Vagina (tissue), 2 donors: ENCODE results near the gene AIG1. TPM values are rescaled to one million over a fixed set of nuclear protein-coding genes. Genes with fewer than 3 reads are reported as not detected.

Experiments used
- DNase-seq, 2 donors: peaks; one replicate each; pipeline ENCODE4 v3.0.0-alpha.2; 2017; ENCODE audit errors: extremely low spot score in 2 of 2
- H3K27ac ChIP-seq: fragments of 200-600 bp; sonication (generic); one replicate; pipeline ENCODE4 v1.5.1; 2019
- H3K27me3 ChIP-seq: fragments of 200-600 bp; sonication (generic); one replicate; pipeline ENCODE4 v1.5.1; 2019
- H3K36me3 ChIP-seq, 2 donors: fragments of 200-600 bp; sonication (generic); one replicate each; pipeline ENCODE4 v1.5.1; 2017 to 2019
- H3K4me1 ChIP-seq: fragments of 200-600 bp; sonication (generic); one replicate; pipeline ENCODE4 v1.5.1; 2019
- H3K4me3 ChIP-seq, 2 donors: fragments of 200-600 bp; sonication (generic); 1 replicate in 1 of 2; 2 replicates in 1 of 2; pipeline ENCODE4 v1.5.1; 2016 to 2019
- H3K9me3 ChIP-seq: fragments of 200-600 bp; sonication (generic); one replicate; pipeline ENCODE4 v1.5.1; 2019
- CTCF ChIP-seq, 3 experiments: fragments of 450-650 bp in 2 of 3; fragments of 200-600 bp in 1 of 3; sonication (generic) in 1 of 3; IDR thresholded peaks; one replicate each; pipeline ENCODE4 v1.5.1; 2017 to 2019; ENCODE audit warnings: antibody characterized with exemption in 3 of 3, mild to moderate bottlenecking in 2 of 3, moderate library complexity in 2 of 3
- POLR2A ChIP-seq, 2 donors: fragments of 450-650 bp; IDR thresholded peaks; one replicate each; pipeline ENCODE4 v1.6.1; 2017; ENCODE audit warnings: antibody characterized with exemption in 2 of 2, mild to moderate bottlenecking in 2 of 2, moderate library complexity in 2 of 2
- POLR2AphosphoS5 ChIP-seq, 2 donors: sonication (generic); formaldehyde crosslinking; IDR thresholded peaks; one replicate each; pipeline ENCODE4 v1.9.0; 2017; ENCODE audit warnings: antibody characterized with exemption in 2 of 2, mild to moderate bottlenecking in 2 of 2, low read depth in 1 of 2; ENCODE audit not compliant: insufficient read depth in 1 of 2
- intact Hi-C: fragments of 100-400 bp; cut with DNase I; formaldehyde crosslinking; loops from one replicate; pipeline ENCODE4 v1.15.1; 2023
- total RNA-seq: library from RNA; depleted of rRNA; stranded (reverse); fragments of >200 nt; gene quantifications from one replicate; pipeline ENCODE4 v1.2.3, GENCODE V29; 2016

AIG1 gene
- total RNA-seq, 1 donor from 2014 or later = 22.3 TPM

- Histone ChIP-seq H3K36me3 (no peaks in the 10 kb centered on the region), H3K4me3 (no peak overlapping the region), H3K4me1 (no peaks in the 10 kb centered on the region), H3K27ac (no peak overlapping the region), H3K9me3 (no peaks in the 10 kb centered on the region), H3K27me3 (no peaks in the 10 kb centered on the region)
- no peak for DNase-seq
- intact Hi-C loops = loop anchor here (5.0 kb wide), 1 partner anchor 1679 kb away; no protein-coding TSS in a partner anchor
- TF ChIP-seq POLR2A (IDR thresholded peaks at IDR 0.05) = no peak
Observed at GRCh38 chr6:143146186-143146851, 85.6 kb downstream of the AIG1 start.

- Histone ChIP-seq H3K27ac (no peak overlapping the region), H3K4me1 (no peaks in the 10 kb centered on the region), H3K9me3 (no peaks in the 10 kb centered on the region), H3K27me3 (no peaks in the 10 kb centered on the region), H3K4me3 (no peak overlapping the region), H3K36me3 (no peaks in the 10 kb centered on the region)
- no peak for DNase-seq
- intact Hi-C loops = loop anchor here (5.0 kb wide), 1 partner anchor 1682 kb away; no protein-coding TSS in a partner anchor
- no peak for TF ChIP-seq POLR2AphosphoS5 (IDR thresholded peaks at IDR 0.05; ENCODE audit: insufficient read depth in 1 of 2, low read depth in 1 of 2)
- no peak for TF ChIP-seq POLR2A (IDR thresholded peaks at IDR 0.05)
- no peak for TF ChIP-seq CTCF (IDR thresholded peaks at IDR 0.05)
Observed at GRCh38 chr6:143149771-143150170, 89.1 kb downstream of the AIG1 start.

GRCh38 chr6:143150281-143150680 lies 89.6 kb downstream of the AIG1 start:
- Histone ChIP-seq H3K36me3 (no peaks in the 10 kb centered on the region), H3K4me3 (no peak overlapping the region), H3K9me3 (no peaks in the 10 kb centered on the region), H3K27me3 (no peaks in the 10 kb centered on the region), H3K27ac (no peak overlapping the region), H3K4me1 (no peaks in the 10 kb centered on the region)
- intact Hi-C loops = no loop called here
- DNase-seq = no peak
- TF ChIP-seq CTCF (IDR thresholded peaks at IDR 0.05) (no peak), POLR2A (IDR thresholded peaks at IDR 0.05) (no peak), POLR2AphosphoS5 (IDR thresholded peaks at IDR 0.05; ENCODE audit: insufficient read depth in 1 of 2, low read depth in 1 of 2) (no peak)

GRCh38 chr6:143151381-143151780 lies 90.7 kb downstream of the AIG1 start:
- Histone ChIP-seq H3K4me3 (no peak overlapping the region), H3K4me1 (no peaks in the 10 kb centered on the region), H3K9me3 (no peaks in the 10 kb centered on the region), H3K27ac (no peak overlapping the region), H3K36me3 (no peaks in the 10 kb centered on the region), H3K27me3 (no peaks in the 10 kb centered on the region)
- DNase-seq = no peak
- TF ChIP-seq POLR2A (IDR thresholded peaks at IDR 0.05) = no peak
- TF ChIP-seq POLR2AphosphoS5 (IDR thresholded peaks at IDR 0.05; ENCODE audit: insufficient read depth in 1 of 2, low read depth in 1 of 2) = no peak
- no peak for TF ChIP-seq CTCF (IDR thresholded peaks at IDR 0.05)
- intact Hi-C loops = no loop called here

GRCh38 chr6:143155681-143156080 lies 95.0 kb downstream of the AIG1 start:
- Histone ChIP-seq H3K27ac (no peak overlapping the region), H3K27me3 (no peaks in the 10 kb centered on the region), H3K4me3 (no peak overlapping the region), H3K36me3 (no peaks in the 10 kb centered on the region), H3K4me1 (no peaks in the 10 kb centered on the region), H3K9me3 (no peaks in the 10 kb centered on the region)
- TF ChIP-seq POLR2AphosphoS5 (IDR thresholded peaks at IDR 0.05; ENCODE audit: insufficient read depth in 1 of 2, low read depth in 1 of 2) (no peak), CTCF (IDR thresholded peaks at IDR 0.05) (no peak), POLR2A (IDR thresholded peaks at IDR 0.05) (no peak)
- intact Hi-C loops = no loop called here
- no peak for DNase-seq
